Activated CD4-positive, alpha-beta T cell treated with anti-CD3 and anti-CD28 coated beads for 4 hours (primary cell): ENCODE measurements around the gene NDUFC2.
"Not testable (repeated sequence)": the region's sequence is repeated elsewhere in the genome, so short reads cannot be mapped to it uniquely, and the experiment has no call there.

Experiments
- DNase-seq, 2 donors: peaks; one replicate each; pipeline ENCODE4 v3.0.0-alpha.2; 2020

NDUFC2 gene

GRCh38 chr11:78028423-78028822, 51.2 kb downstream of the NDUFC2 start:
- DNase-seq: not testable (repeated sequence)

- no peak for DNase-seq
These were observed 51.9 kb downstream of the NDUFC2 start for GRCh38 chr11:78027759-78028158.

- DNase-seq: no peak
These were observed 54.3 kb downstream of the NDUFC2 start for GRCh38 chr11:78025378-78025777.

GRCh38 chr11:78023426-78023825, 56.2 kb downstream of the NDUFC2 start:
- no peak for DNase-seq

- DNase-seq: no peak
These were observed 57.0 kb downstream of the NDUFC2 start, which contains the start of gene KCTD14 for GRCh38 chr11:78022397-78023396. KCTD14 (minus strand) TSS chr11:78023276; CDS start chr11:78023249, 27 bp downstream.

GRCh38 chr11:78021611-78022010, 58.1 kb downstream of the NDUFC2 start:
- no peak for DNase-seq

- DNase-seq: no peak
These were observed 59.4 kb downstream of the NDUFC2 start for GRCh38 chr11:78020246-78020645.

- DNase-seq: no peak
These were observed 59.9 kb downstream of the NDUFC2 start for GRCh38 chr11:78019808-78020207.
